Adipocyte (in vitro differentiated cells): ENCODE results near the gene CSTPP1.
"Not testable (repeated sequence)": the region's sequence is repeated elsewhere in the genome, so short reads cannot be mapped to it uniquely, and the experiment has no call there.

ENCODE experiments used
- DNase-seq: peaks from one replicate; pipeline ENCODE4 v3.0.0-alpha.2; 2015; ENCODE audit warnings: low read depth
- H3K27me3 ChIP-seq: replicated peaks from 2 replicates; pipeline ENCODE4 v1.7.0; 2013; ENCODE audit warnings: mild to moderate bottlenecking, low read length, moderate library complexity; ENCODE audit not compliant: control insufficient read depth, insufficient read depth
- H3K36me3 ChIP-seq: 2 replicates; pipeline ENCODE4 v1.7.0; 2013; ENCODE audit warnings: low read length, mild to moderate bottlenecking, moderate library complexity; ENCODE audit not compliant: control insufficient read depth, insufficient read depth, severe bottlenecking
- H3K4me1 ChIP-seq: 2 replicates; pipeline ENCODE4 v1.7.0; 2013; ENCODE audit warnings: mild to moderate bottlenecking, low read length, moderate library complexity; ENCODE audit not compliant: control insufficient read depth, insufficient read depth
- H3K4me3 ChIP-seq: 2 replicates; pipeline ENCODE4 v1.7.0; 2013; ENCODE audit warnings: mild to moderate bottlenecking, low read length, moderate library complexity
- H3K9ac ChIP-seq: 2 replicates; pipeline ENCODE4 v1.7.0; 2013; ENCODE audit warnings: mild to moderate bottlenecking, low read length, moderate library complexity
- H3K9me3 ChIP-seq: 2 replicates; pipeline ENCODE4 v1.7.0; 2013; ENCODE audit warnings: mild to moderate bottlenecking, low read length, moderate library complexity; ENCODE audit not compliant: control insufficient read depth

The CSTPP1 gene

DNA sequence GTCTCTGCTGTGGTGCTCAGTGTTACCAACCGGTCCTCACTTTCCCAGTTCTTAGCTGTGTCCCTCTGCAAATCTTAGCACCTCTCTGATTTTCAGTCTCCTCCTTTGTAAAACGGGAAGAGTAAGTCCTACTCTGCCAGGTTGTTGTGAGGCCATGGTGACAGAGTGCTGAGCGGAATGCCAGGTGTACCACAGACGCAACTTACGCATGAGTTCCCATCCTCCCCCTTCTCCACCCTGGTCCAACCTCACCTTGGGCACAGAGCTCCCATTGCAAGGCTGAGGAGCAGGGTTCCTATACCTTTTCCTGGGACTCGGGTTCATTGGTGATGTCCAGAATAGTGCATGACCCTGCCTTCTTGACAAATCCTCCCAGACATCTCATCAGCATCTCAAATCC, 270.9 kb downstream of the CSTPP1 start:
- Histone ChIP-seq H3K9me3 (peaks cover 2% of the 10 kb centered on the region), H3K4me1 (peaks cover 10% of the 10 kb centered on the region), H3K36me3 (no peaks in the 10 kb centered on the region), H3K9ac (no peak overlapping the region), H3K27me3 (peaks cover 3% of the 10 kb centered on the region), H3K4me3 (no peak overlapping the region)
- no peak for DNase-seq

DNA sequence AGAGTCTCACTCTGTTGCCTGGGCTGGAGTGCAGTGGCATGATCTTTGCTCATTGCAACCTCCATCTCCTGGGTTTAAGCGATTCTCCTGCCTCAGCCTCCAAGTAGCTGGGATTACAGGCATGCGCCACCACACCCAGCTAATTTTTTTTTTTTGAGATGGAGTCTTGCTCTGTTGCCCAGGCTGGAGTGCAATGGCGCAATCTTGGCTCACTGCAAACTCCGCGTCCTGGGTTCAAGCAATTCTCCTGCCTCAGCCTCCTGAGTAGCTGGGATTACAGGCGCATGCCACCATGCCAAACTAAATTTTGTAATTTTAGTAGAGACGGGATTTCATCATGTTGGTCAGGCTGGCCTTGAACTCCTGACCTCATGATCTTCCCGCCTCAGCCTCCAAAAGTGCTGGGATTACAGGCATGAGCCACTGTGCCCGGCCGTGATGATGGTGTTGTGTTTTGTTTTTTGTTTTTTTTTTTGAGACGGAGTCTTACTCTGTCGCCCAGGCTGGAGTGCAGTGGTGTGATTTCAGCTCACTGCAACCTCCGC, 271.5 kb downstream of the CSTPP1 start:
- H3K27me3 ChIP-seq, H3K9ac ChIP-seq, H3K36me3 ChIP-seq, H3K4me1 ChIP-seq, DNase-seq, H3K4me3 ChIP-seq, H3K9me3 ChIP-seq: not testable (repeated sequence)

- Histone ChIP-seq H3K9ac (no peak overlapping the region), H3K9me3 (peaks cover 2% of the 10 kb centered on the region), H3K4me1 (peaks cover 10% of the 10 kb centered on the region), H3K4me3 (no peak overlapping the region), H3K36me3 (no peaks in the 10 kb centered on the region), H3K27me3 (no peaks in the 10 kb centered on the region)
- no peak for DNase-seq
These were observed 272.1 kb downstream of the CSTPP1 start for GRCh38 chr11:47208628-47209027.
